OCI-LY1 (cell line): ENCODE results near the gene HPSE2.

Experiments used
- H2AFZ ChIP-seq: fragments of 200-600 bp; sonication (generic), shearing (Covaris generic); 2 replicates; pipeline ENCODE4 v1.6.0; 2014; ENCODE audit warnings: antibody characterized with exemption, mild to moderate bottlenecking, low read length
- H3F3A ChIP-seq: fragments of 200-600 bp; sonication (generic), shearing (Covaris generic); 2 replicates; pipeline ENCODE4 v1.6.0; 2014; ENCODE audit warnings: mild to moderate bottlenecking, antibody characterized with exemption, low read length, moderate library complexity; ENCODE audit not compliant: insufficient read depth
- H3K27ac ChIP-seq: fragments of 200-600 bp; sonication (generic); 2 replicates; pipeline ENCODE4 v1.5.1; 2014; ENCODE audit warnings: low read length, mixed run types, mild to moderate bottlenecking, low read depth; ENCODE audit not compliant: poor library complexity, severe bottlenecking
- H3K27me3 ChIP-seq: fragments of 200-600 bp; sonication (generic); 2 replicates; pipeline ENCODE4 v1.6.0; 2014; ENCODE audit warnings: antibody characterized with exemption, mild to moderate bottlenecking, low read length, moderate library complexity; ENCODE audit not compliant: insufficient read depth
- H3K36me3 ChIP-seq: fragments of 200-600 bp; sonication (generic); 2 replicates; pipeline ENCODE4 v1.6.1; 2014; ENCODE audit warnings: mild to moderate bottlenecking, antibody characterized with exemption, low read length, moderate library complexity, mixed read lengths; ENCODE audit not compliant: insufficient read depth
- H3K4me1 ChIP-seq: fragments of 200-600 bp; sonication (generic); 2 replicates; pipeline ENCODE4 v1.5.1; 2014; ENCODE audit warnings: mild to moderate bottlenecking, low read length, moderate library complexity; ENCODE audit not compliant: insufficient read depth, severe bottlenecking
- H3K4me2 ChIP-seq: fragments of 200-600 bp; sonication (generic), shearing (Covaris generic); 2 replicates; pipeline ENCODE4 v1.6.1; 2014; ENCODE audit warnings: low read length
- H3K4me3 ChIP-seq: fragments of 200-600 bp; sonication (generic); 2 replicates; pipeline ENCODE4 v1.5.1; 2014; ENCODE audit warnings: low read length, low read depth, mild to moderate bottlenecking, mixed read lengths; ENCODE audit not compliant: poor library complexity, severe bottlenecking
- H3K79me2 ChIP-seq: fragments of 200-600 bp; shearing (Covaris generic); 2 replicates; pipeline ENCODE4 v1.6.1; 2016; ENCODE audit warnings: mixed run types, low read length, mixed read lengths; ENCODE audit not compliant: insufficient read depth
- H3K9ac ChIP-seq: fragments of 200-600 bp; sonication (generic), shearing (Covaris generic); 2 replicates; pipeline ENCODE4 v1.6.1; 2014; ENCODE audit warnings: mild to moderate bottlenecking, low read length, mixed read lengths
- H3K9me2 ChIP-seq: fragments of 200-600 bp; sonication (generic), shearing (Covaris generic); 2 replicates; pipeline ENCODE4 v1.6.1; 2014; ENCODE audit warnings: low read depth, mild to moderate bottlenecking, low read length, mixed read lengths
- H3K9me3 ChIP-seq: fragments of 200-600 bp; shearing (Covaris generic); 2 replicates; pipeline ENCODE4 v1.6.1; 2014; ENCODE audit warnings: low read length, mixed read lengths
- H4K20me1 ChIP-seq: fragments of 200-600 bp; sonication (generic), shearing (Covaris generic); 2 replicates; pipeline ENCODE4 v1.6.0; 2016; ENCODE audit warnings: mild to moderate bottlenecking, low read length; ENCODE audit not compliant: insufficient read depth
- CTCF ChIP-seq: fragments of 200-600 bp; sonication (generic), shearing (Covaris generic); IDR thresholded peaks from 2 replicates; pipeline ENCODE4 v1.5.1; 2017; ENCODE audit warnings: mild to moderate bottlenecking, antibody characterized with exemption, low read length, moderate library complexity, mixed read lengths
- EZH2 ChIP-seq: fragments of 200-600 bp; sonication (generic), shearing (Covaris generic); IDR thresholded peaks from 2 replicates; pipeline ENCODE4 v1.8.0; 2017; ENCODE audit warnings: borderline replicate concordance, mixed run types, mild to moderate bottlenecking, antibody characterized with exemption, low read length, moderate library complexity, mixed read lengths

Gene HPSE2

GRCh38 chr10:98433881-98434732 is 801.5 kb downstream of the HPSE2 start:
- TF ChIP-seq EZH2 = no peak
- no peak for TF ChIP-seq CTCF
- peaks cover 63% of the 10 kb centered on the region for H3K36me3 ChIP-seq
- H4K20me1 ChIP-seq = no peaks in the 10 kb centered on the region
- H3F3A ChIP-seq = no peaks in the 10 kb centered on the region
- no peak overlapping the region for H2AFZ ChIP-seq
- no peaks in the 10 kb centered on the region for H3K4me1 ChIP-seq
- no peak overlapping the region for H3K9ac ChIP-seq
- no peaks in the 10 kb centered on the region for H3K27me3 ChIP-seq
- H3K27ac ChIP-seq = no peak overlapping the region
- no peaks in the 10 kb centered on the region for H3K9me2 ChIP-seq
- no peaks in the 10 kb centered on the region for H3K9me3 ChIP-seq
- no peaks in the 10 kb centered on the region for H3K79me2 ChIP-seq
- H3K4me2 ChIP-seq = no peak overlapping the region
- no peak overlapping the region for H3K4me3 ChIP-seq

GRCh38 chr10:98433371-98433770 is 802.3 kb downstream of the HPSE2 start:
- Histone ChIP-seq H3K27me3 (no peaks in the 10 kb centered on the region), H2AFZ (no peak overlapping the region), H3K9ac (no peak overlapping the region), H3K27ac (no peak overlapping the region), H3K9me2 (no peaks in the 10 kb centered on the region), H3K79me2 (no peaks in the 10 kb centered on the region), H3K36me3 (peaks cover 60% of the 10 kb centered on the region), H3F3A (no peaks in the 10 kb centered on the region), H3K4me3 (no peak overlapping the region), H3K4me1 (no peaks in the 10 kb centered on the region), H4K20me1 (no peaks in the 10 kb centered on the region), H3K4me2 (no peak overlapping the region), H3K9me3 (no peaks in the 10 kb centered on the region)
- TF ChIP-seq CTCF = no peak
- no peak for TF ChIP-seq EZH2

- Histone ChIP-seq H3K27me3 (no peaks in the 10 kb centered on the region), H2AFZ (no peak overlapping the region), H3K9ac (no peak overlapping the region), H3K9me2 (no peaks in the 10 kb centered on the region), H3K36me3 (peaks cover 60% of the 10 kb centered on the region), H3K27ac (no peak overlapping the region), H3F3A (no peaks in the 10 kb centered on the region), H4K20me1 (no peaks in the 10 kb centered on the region), H3K4me3 (no peak overlapping the region), H3K9me3 (no peaks in the 10 kb centered on the region), H3K4me1 (no peaks in the 10 kb centered on the region), H3K79me2 (no peaks in the 10 kb centered on the region), H3K4me2 (no peak overlapping the region)
- TF ChIP-seq EZH2 (no peak), CTCF (no peak)
Measured at GRCh38 chr10:98432330-98432729, 803.3 kb downstream of the HPSE2 start.
